ENCODE data around the gene SRRT. TPM values are rescaled to one million over a fixed set of nuclear protein-coding genes. Genes with fewer than 3 reads are reported as not detected.
A peak's percentile ranks its signal among the peaks of the same experiment; 100 is the strongest.

SRRT gene
- total RNA-seq, 4 donors from 2014 or later = 44.9 to 87.3 (median 60.9) TPM

- no peak for TF ChIP-seq CTCF (IDR thresholded peaks at IDR 0.05)
These were observed 17.7 kb downstream of the SRRT start for GRCh38 chr7:100892364-100893317.

GRCh38 chr7:100893318-100893895 is 18.5 kb downstream of the SRRT start:
- no peak for TF ChIP-seq CTCF (IDR thresholded peaks at IDR 0.05)
- DNase-seq (ENCODE audit: low spot score) (no peak), ATAC-seq (ENCODE audit: low FRiP score) (no peak)

More at GRCh38 chr7:100892364-100893317, 17.7 kb downstream of the SRRT start:
- ATAC-seq (ENCODE audit: low FRiP score) = no peak
- DNase-seq (ENCODE audit: low spot score) = no peak

- no peak for DNase-seq (ENCODE audit: low spot score)
- ATAC-seq (ENCODE audit: low FRiP score) = no peak
- TF ChIP-seq CTCF (IDR thresholded peaks at IDR 0.05) = no peak
These were observed 19.2 kb downstream of the SRRT start for GRCh38 chr7:100893910-100894721.

GRCh38 chr7:100894860-100895700 is 20.2 kb downstream of the SRRT start:
- ATAC-seq (ENCODE audit: low FRiP score) (no peak), DNase-seq (ENCODE audit: low spot score) (peak; percentile 60)
- no peak for TF ChIP-seq CTCF (IDR thresholded peaks at IDR 0.05)

GRCh38 chr7:100895701-100895955 is 20.7 kb downstream of the SRRT start, which contains the start of gene ACHE:
ACHE (minus strand) TSS chr7:100895888; CDS start chr7:100894232, 1,656 bp downstream.
- no peak for TF ChIP-seq CTCF (IDR thresholded peaks at IDR 0.05)
- no peak for DNase-seq (ENCODE audit: low spot score)
- no peak for ATAC-seq (ENCODE audit: low FRiP score)

Data from omental fat pad (tissue), 4 donors.